Vagina (tissue), 2 donors: ENCODE results near the gene COQ2. TPM values are rescaled to one million over a fixed set of nuclear protein-coding genes. Genes with fewer than 3 reads are reported as not detected.
A peak's percentile ranks its signal among the peaks of the same experiment; 100 is the strongest.

ENCODE experiments used
- DNase-seq, 2 donors: peaks; one replicate each; pipeline ENCODE4 v3.0.0-alpha.2; 2017; ENCODE audit errors: extremely low spot score in 2 of 2
- H3K27ac ChIP-seq: fragments of 200-600 bp; sonication (generic); one replicate; pipeline ENCODE4 v1.5.1; 2019
- H3K27me3 ChIP-seq: fragments of 200-600 bp; sonication (generic); one replicate; pipeline ENCODE4 v1.5.1; 2019
- H3K36me3 ChIP-seq, 2 donors: fragments of 200-600 bp; sonication (generic); one replicate each; pipeline ENCODE4 v1.5.1; 2017 to 2019
- H3K4me1 ChIP-seq: fragments of 200-600 bp; sonication (generic); one replicate; pipeline ENCODE4 v1.5.1; 2019
- H3K4me3 ChIP-seq, 2 donors: fragments of 200-600 bp; sonication (generic); 1 replicate in 1 of 2; 2 replicates in 1 of 2; pipeline ENCODE4 v1.5.1; 2016 to 2019
- H3K9me3 ChIP-seq: fragments of 200-600 bp; sonication (generic); one replicate; pipeline ENCODE4 v1.5.1; 2019
- CTCF ChIP-seq, 3 experiments: fragments of 450-650 bp in 2 of 3; fragments of 200-600 bp in 1 of 3; sonication (generic) in 1 of 3; IDR thresholded peaks; one replicate each; pipeline ENCODE4 v1.5.1; 2017 to 2019; ENCODE audit warnings: antibody characterized with exemption in 3 of 3, mild to moderate bottlenecking in 2 of 3, moderate library complexity in 2 of 3
- POLR2A ChIP-seq, 2 donors: fragments of 450-650 bp; IDR thresholded peaks; one replicate each; pipeline ENCODE4 v1.6.1; 2017; ENCODE audit warnings: antibody characterized with exemption in 2 of 2, mild to moderate bottlenecking in 2 of 2, moderate library complexity in 2 of 2
- POLR2AphosphoS5 ChIP-seq, 2 donors: sonication (generic); formaldehyde crosslinking; IDR thresholded peaks; one replicate each; pipeline ENCODE4 v1.9.0; 2017; ENCODE audit warnings: antibody characterized with exemption in 2 of 2, mild to moderate bottlenecking in 2 of 2, low read depth in 1 of 2; ENCODE audit not compliant: insufficient read depth in 1 of 2
- intact Hi-C: fragments of 100-400 bp; cut with DNase I; formaldehyde crosslinking; loops from one replicate; pipeline ENCODE4 v1.15.1; 2023
- total RNA-seq: library from RNA; depleted of rRNA; stranded (reverse); fragments of >200 nt; gene quantifications from one replicate; pipeline ENCODE4 v1.2.3, GENCODE V29; 2016

The COQ2 gene
- total RNA-seq, 1 donor from 2014 or later, result 4.2 TPM

DNA sequence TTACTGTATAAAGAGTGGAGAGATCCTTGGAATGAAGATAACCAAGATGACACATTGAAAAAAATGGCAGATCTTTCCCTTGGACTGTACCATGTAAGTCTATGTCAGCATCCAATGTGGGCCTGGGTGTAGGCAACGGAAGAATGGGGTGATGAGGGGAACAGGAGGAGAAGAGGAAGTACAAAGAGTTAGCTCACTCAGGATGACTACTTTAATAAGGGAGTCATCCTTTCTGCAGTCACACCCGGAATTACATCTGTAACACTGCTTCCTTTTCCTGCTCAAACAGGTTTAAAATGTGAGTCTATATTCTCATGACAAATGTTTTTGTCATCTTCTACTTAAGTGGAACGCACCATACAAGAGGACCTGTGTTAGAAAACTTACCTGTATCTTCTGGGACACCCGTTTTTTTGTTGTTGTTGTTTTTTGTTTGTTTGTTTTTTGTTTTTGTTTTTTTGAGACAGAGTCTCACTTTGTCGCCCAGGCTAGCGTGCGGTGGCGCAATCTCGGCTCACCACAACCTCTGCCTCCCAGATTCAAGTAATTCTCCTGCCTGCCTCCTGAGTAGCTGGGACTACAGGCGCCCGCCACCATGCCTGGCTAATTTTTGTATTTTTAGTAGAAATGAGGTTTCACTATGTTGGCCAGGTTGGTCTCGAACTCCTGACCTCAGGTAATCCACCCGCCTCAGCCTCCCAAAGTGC lies 32.0 kb upstream of the COQ2 start:
- H3K27ac ChIP-seq, result no peak overlapping the region
- H3K9me3 ChIP-seq, result no peaks in the 10 kb centered on the region
- no peaks in the 10 kb centered on the region for H3K27me3 ChIP-seq
- no peak for DNase-seq
- no peak overlapping the region for H3K4me3 ChIP-seq
- H3K4me1 ChIP-seq, result no peaks in the 10 kb centered on the region
- TF ChIP-seq POLR2AphosphoS5 (IDR thresholded peaks at IDR 0.05; ENCODE audit: insufficient read depth in 1 of 2, low read depth in 1 of 2), result peak in 1 of 2 donors; percentile 61
- no peak for TF ChIP-seq CTCF (IDR thresholded peaks at IDR 0.05)
- TF ChIP-seq POLR2A (IDR thresholded peaks at IDR 0.05), result no peak
- no peaks in the 10 kb centered on the region for H3K36me3 ChIP-seq
- intact Hi-C loops, result no loop called here

DNA sequence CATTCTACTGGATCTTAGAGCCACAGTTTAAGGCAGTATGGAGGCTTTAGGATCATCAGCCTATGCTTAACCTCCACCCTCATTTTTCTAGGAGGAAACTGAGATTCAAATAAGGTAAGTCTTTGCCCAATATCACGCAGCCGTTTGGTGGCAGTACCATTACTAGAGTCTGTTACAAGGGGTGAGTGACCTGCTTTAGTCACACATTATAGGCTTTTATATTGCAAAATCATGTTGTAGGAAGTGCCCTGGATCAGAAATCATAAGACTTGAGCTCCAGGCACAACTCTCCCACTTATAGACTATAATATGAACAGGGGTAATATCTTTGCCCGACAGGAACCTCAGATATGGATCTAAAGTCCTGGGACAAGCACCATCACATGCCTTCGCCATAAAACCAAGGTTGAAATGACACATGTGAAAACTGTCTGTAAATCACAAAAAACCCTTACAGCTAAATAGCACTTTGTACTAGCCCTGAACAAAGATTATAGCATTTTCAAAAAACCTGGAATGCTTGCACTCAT lies 30.8 kb upstream of the COQ2 start:
- Histone ChIP-seq H3K9me3 (no peaks in the 10 kb centered on the region), H3K27ac (no peak overlapping the region), H3K27me3 (no peaks in the 10 kb centered on the region), H3K4me1 (no peaks in the 10 kb centered on the region), H3K36me3 (no peaks in the 10 kb centered on the region), H3K4me3 (no peak overlapping the region)
- intact Hi-C loops, result no loop called here
- TF ChIP-seq POLR2AphosphoS5 (IDR thresholded peaks at IDR 0.05; ENCODE audit: insufficient read depth in 1 of 2, low read depth in 1 of 2) (no peak), CTCF (IDR thresholded peaks at IDR 0.05) (no peak), POLR2A (IDR thresholded peaks at IDR 0.05) (no peak)
- DNase-seq, result no peak

DNA sequence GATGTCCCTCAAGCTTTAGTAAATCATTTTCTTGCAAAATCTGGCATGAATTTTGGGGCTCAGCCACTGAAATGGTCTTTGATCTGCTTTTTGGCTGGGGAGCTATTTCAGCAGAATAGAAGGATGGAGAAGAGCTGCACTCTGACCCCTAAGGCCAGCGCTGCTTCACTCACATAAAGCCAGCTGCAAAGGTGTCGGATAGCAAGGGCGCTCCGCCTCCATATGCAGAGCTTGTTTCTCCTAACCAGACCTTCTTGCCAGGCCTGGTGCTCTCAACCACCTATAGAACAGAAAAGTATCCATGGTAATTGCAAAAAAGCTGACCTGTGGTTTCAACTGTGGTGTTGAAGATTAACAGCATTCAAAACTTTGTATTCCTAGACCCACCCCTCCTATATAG lies 24.1 kb upstream of the COQ2 start:
- Histone ChIP-seq H3K27ac (no peak overlapping the region), H3K27me3 (no peaks in the 10 kb centered on the region), H3K4me3 (no peak overlapping the region), H3K36me3 (no peaks in the 10 kb centered on the region), H3K4me1 (no peaks in the 10 kb centered on the region), H3K9me3 (no peaks in the 10 kb centered on the region)
- intact Hi-C loops, result no loop called here
- TF ChIP-seq CTCF (IDR thresholded peaks at IDR 0.05) (no peak), POLR2AphosphoS5 (IDR thresholded peaks at IDR 0.05; ENCODE audit: insufficient read depth in 1 of 2, low read depth in 1 of 2) (no peak), POLR2A (IDR thresholded peaks at IDR 0.05) (no peak)
- no peak for DNase-seq

- intact Hi-C loops, result no loop called here
- no peak for TF ChIP-seq CTCF (IDR thresholded peaks at IDR 0.05)
- TF ChIP-seq POLR2AphosphoS5 (IDR thresholded peaks at IDR 0.05; ENCODE audit: insufficient read depth in 1 of 2, low read depth in 1 of 2), result no peak
- no peak for TF ChIP-seq POLR2A (IDR thresholded peaks at IDR 0.05)
- H3K36me3 ChIP-seq, result no peaks in the 10 kb centered on the region
- H3K27ac ChIP-seq, result no peak overlapping the region
- no peaks in the 10 kb centered on the region for H3K4me1 ChIP-seq
- H3K4me3 ChIP-seq, result no peak overlapping the region
- DNase-seq, result no peak
- no peaks in the 10 kb centered on the region for H3K9me3 ChIP-seq
- H3K27me3 ChIP-seq, result no peaks in the 10 kb centered on the region
Measured at GRCh38 chr4:83307920-83308319, 23.3 kb upstream of the COQ2 start.

DNA sequence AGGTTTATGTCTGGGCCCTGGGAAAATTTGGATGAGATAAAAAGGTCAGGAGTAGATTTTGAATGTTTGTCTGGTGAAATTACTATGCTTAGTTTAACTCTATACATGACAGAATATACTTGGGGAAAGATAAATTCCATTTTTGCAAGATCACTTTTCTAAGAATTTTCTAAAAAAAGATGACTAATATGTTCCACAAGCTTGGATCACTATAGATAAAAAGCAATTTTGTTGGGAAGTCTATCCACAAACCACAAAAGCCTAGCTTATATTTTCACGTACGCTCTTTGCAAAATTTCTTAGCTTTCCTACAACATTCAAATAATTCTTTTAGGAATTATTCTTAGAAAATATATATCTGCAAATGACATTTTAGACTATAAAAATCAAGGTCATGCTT lies 20.6 kb upstream of the COQ2 start:
- Histone ChIP-seq H3K4me3 (no peak overlapping the region), H3K36me3 (no peaks in the 10 kb centered on the region), H3K9me3 (no peaks in the 10 kb centered on the region), H3K27me3 (no peaks in the 10 kb centered on the region), H3K27ac (no peak overlapping the region), H3K4me1 (no peaks in the 10 kb centered on the region)
- no peak for DNase-seq
- intact Hi-C loops, result no loop called here
- TF ChIP-seq POLR2AphosphoS5 (IDR thresholded peaks at IDR 0.05; ENCODE audit: insufficient read depth in 1 of 2, low read depth in 1 of 2) (no peak), CTCF (IDR thresholded peaks at IDR 0.05) (no peak), POLR2A (IDR thresholded peaks at IDR 0.05) (no peak)
